K562 (cell line): ENCODE measurements around the gene SRMS. TPM values are rescaled to one million over a fixed set of nuclear protein-coding genes. Genes with fewer than 3 reads are reported as not detected.

Experiments
- ATAC-seq: fragments of 200-7000 bp; cut with Tn5 transposase; 3 replicates; pipeline ENCODE4 v1.9.1; 2020; ENCODE audit warnings: moderate library complexity
- BruUV-seq: library from RNA; stranded (reverse); fragments of 400-500 nt; replicated peaks from 2 replicates; lab custom pipeline; 2021; lab: Mats Ljungman, UMichigan
- CTCF ChIA-PET: fragments of 300-600 bp; formaldehyde crosslinking; extraction: SDS; loops from one replicate; lab custom pipeline; 2021; ENCODE audit warnings: low intra/inter-chr PET ratio; lab: Yijun Ruan, JAX
- POLR2A ChIA-PET: fragments of 300-600, 350-650 bp; sonication (Branson Sonifier 250); formaldehyde crosslinking; extraction: SDS; loops from one replicate; lab custom pipeline; 2021; ENCODE audit warnings: antibody characterized with exemption, inconsistent platforms; lab: Yijun Ruan, JAX
- DNase-seq, 4 experiments: peaks; one replicate each; pipeline versions ENCODE4 v3.0.0 to v3.0.0-alpha.2; 2011 to 2018; ENCODE audit warnings: low spot score in 3 of 4, mixed read lengths in 3 of 4; ENCODE audit errors: extremely low read depth in 1 of 4
- FAIRE-seq: peaks from 2 replicates; lab custom pipeline; 2011; peaks lifted over from hg19 to GRCh38; lab: Jason Lieb, UNC
- H2AFZ ChIP-seq: 2 replicates; pipeline ENCODE4 v1.6.0; 2011; ENCODE audit warnings: low read depth, low read length, control low read depth, inconsistent platforms
- H3K27ac ChIP-seq: fragments of 200-600 bp; 3 replicates; pipeline ENCODE4 v1.8.0; 2011; ENCODE audit warnings: low read depth, mild to moderate bottlenecking, control low read depth, inconsistent platforms, low read length, moderate library complexity, mixed read lengths; ENCODE audit errors: extremely low read depth
- H3K27me3 ChIP-seq, 2 experiments: fragments of 300-600 bp in 1 of 2; 2 replicates in 1 of 2; 3 replicates in 1 of 2; pipeline versions ENCODE4 v1.6.0 to v1.8.0; 2011; ENCODE audit warnings: inconsistent platforms in 2 of 2, low read length in 2 of 2, mild to moderate bottlenecking in 1 of 2, mixed read lengths in 1 of 2, moderate library complexity in 1 of 2; ENCODE audit not compliant: control insufficient read depth in 2 of 2, insufficient read depth in 2 of 2
- H3K36me3 ChIP-seq: fragments of 300-600 bp; 3 replicates; pipeline ENCODE4 v1.8.0; 2011; ENCODE audit warnings: mild to moderate bottlenecking, low read length, inconsistent platforms; ENCODE audit not compliant: control insufficient read depth, insufficient read depth
- H3K4me1 ChIP-seq, 2 experiments: fragments of 200-600 bp in 1 of 2; replicated peaks in 1 of 2; 2 replicates in 1 of 2; 3 replicates in 1 of 2; pipeline versions ENCODE4 v1.5.1 to v1.8.0; 2011; ENCODE audit warnings: inconsistent platforms in 2 of 2, low read length in 2 of 2, mild to moderate bottlenecking in 1 of 2, mixed read lengths in 1 of 2, moderate library complexity in 1 of 2; ENCODE audit not compliant: control insufficient read depth in 2 of 2, insufficient read depth in 2 of 2
- H3K4me2 ChIP-seq: 2 replicates; pipeline ENCODE4 v1.6.1; 2011; ENCODE audit warnings: low read length, control low read depth, inconsistent platforms, mixed read lengths; ENCODE audit not compliant: insufficient read depth
- H3K4me3 ChIP-seq: fragments of 200-600 bp; sonication (generic), shearing (Covaris generic); 2 replicates; pipeline ENCODE4 v1.5.1; 2016; ENCODE audit warnings: control low read depth, inconsistent platforms
- H3K79me2 ChIP-seq: fragments of 200-600 bp; 3 replicates; pipeline ENCODE4 v1.8.0; 2011; ENCODE audit warnings: low read length, inconsistent platforms; ENCODE audit not compliant: control insufficient read depth, insufficient read depth
- H3K9ac ChIP-seq, 2 experiments: 2 replicates each; pipeline versions ENCODE4 v1.6.0 to v1.6.1; 2011; ENCODE audit warnings: low read depth in 2 of 2, low read length in 2 of 2, control low read depth in 1 of 2, inconsistent platforms in 1 of 2, mild to moderate bottlenecking in 1 of 2, mixed read lengths in 1 of 2; ENCODE audit not compliant: insufficient read depth in 1 of 2
- H3K9me1 ChIP-seq: one replicate; pipeline ENCODE4 v1.6.0; 2011; ENCODE audit warnings: inconsistent platforms, mild to moderate bottlenecking, low read length, moderate library complexity; ENCODE audit not compliant: control insufficient read depth, insufficient read depth
- H3K9me3 ChIP-seq: replicated peaks from 2 replicates; pipeline ENCODE4 v1.5.1; 2011; ENCODE audit warnings: low read depth, low read length, inconsistent platforms; ENCODE audit not compliant: control insufficient read depth, insufficient read depth
- H4K20me1 ChIP-seq: replicated peaks from 2 replicates; pipeline ENCODE4 v1.6.1; 2011; ENCODE audit warnings: low read length, inconsistent platforms, mixed read lengths; ENCODE audit not compliant: control insufficient read depth, insufficient read depth
- NCOR1 ChIP-seq: fragments of 450-650 bp; IDR thresholded peaks from 2 replicates; pipeline ENCODE4 v1.6.1; 2016; ENCODE audit warnings: mild to moderate bottlenecking, moderate library complexity
- PHB ChIP-seq: fragments of 250-450 bp; sonication (Bioruptor Pico); IDR thresholded peaks from 2 replicates; pipeline ENCODE4 v1.5.0; 2021
- ZFP36 ChIP-seq: fragments of 150-350 bp; IDR thresholded peaks from 2 replicates; pipeline ENCODE4 v1.6.1; 2018; ENCODE audit warnings: low read length, low read depth; ENCODE audit not compliant: partially characterized antibody
- ZNF121 ChIP-seq: sonication (generic); formaldehyde crosslinking; conservative IDR thresholded peaks from 2 replicates; pipeline ENCODE4 v1.8.0; 2022; ENCODE audit warnings: missing genetic modification reagents
- WGBS: fragments of 100-300 bp; shearing (Covaris generic); methylation state at CpG from one replicate; pipeline ENCODE4 v1.1.6; 2016; ENCODE audit warnings: low coverage, mixed read lengths; ENCODE audit not compliant: insufficient coverage; ENCODE audit errors: missing lambda C conversion rate; 5-methylcytosine and 5-hydroxymethylcytosine counted together
- in situ Hi-C: fragments of 300-500 bp; cut with MboI; formaldehyde crosslinking; loops from 4 replicates; pipeline ENCODE4 v1.15.0; 2018; ENCODE audit warnings: inconsistent platforms, mixed read lengths
- intact Hi-C: fragments of 100-400 bp; cut with micrococcal nuclease; formaldehyde crosslinking; loops from 2 replicates; pipeline ENCODE4 v1.14.2; 2022
- polyA plus RNA-seq, 8 experiments: library from polyadenylated mRNA; depleted of rRNA in 4 of 8; stranded (reverse) in 5 of 8; unstranded in 3 of 8; fragments of >200 nt; fragmentation: Nextera tagmentation in 2 of 8; fragmentation: Illumina TruSeq in 1 of 8; extraction: Ambion mirVana in 2 of 8; extraction: Trizol in 1 of 8; gene quantifications; 2 replicates each; pipeline versions ENCODE4 v1.2.1 to v1.2.3, GENCODE V29; 2011 to 2014; ENCODE audit warnings: inconsistent platforms in 1 of 8, missing spikeins in 1 of 8
- total RNA-seq, 7 experiments: library from RNA; depleted of rRNA in 6 of 7; stranded (reverse); fragments of >200 nt in 6 of 7; fragmentation: Illumina TruSeq in 2 of 7; extraction: Trizol in 2 of 7; gene quantifications; 2 replicates each; pipeline versions ENCODE4 v1.2.1 to v1.2.3, GENCODE V29; 2011 to 2021; ENCODE audit warnings: low replicate concordance in 1 of 7
- TF ChIP-seq, protein P1 (sequence below): fragments of 450-650 bp; formaldehyde crosslinking; IDR thresholded peaks from 2 replicates; pipeline ENCODE4 v1.4.0; 2020; ENCODE audit warnings: mild to moderate bottlenecking, mixed read lengths
- TF ChIP-seq, protein P2 (sequence below), 2 experiments: fragments of 450-650 bp; IDR thresholded peaks; 2 replicates each; pipeline ENCODE4 v1.6.1; 2018; ENCODE audit warnings: mild to moderate bottlenecking in 2 of 2, low read depth in 1 of 2; ENCODE audit not compliant: partially characterized antibody in 2 of 2
- TF ChIP-seq, protein P3 (sequence below): fragments of 450-650 bp; IDR thresholded peaks from 2 replicates; pipeline ENCODE4 v1.6.1; 2017; ENCODE audit warnings: antibody characterized with exemption, mild to moderate bottlenecking

SRMS gene
- total and polyA plus RNA-seq, 9 of the 15 experiments (the other 6 are each of a cell fraction or from before 2014, with no cell fraction given) = 0.07 TPM; not detected in 8

DNA sequence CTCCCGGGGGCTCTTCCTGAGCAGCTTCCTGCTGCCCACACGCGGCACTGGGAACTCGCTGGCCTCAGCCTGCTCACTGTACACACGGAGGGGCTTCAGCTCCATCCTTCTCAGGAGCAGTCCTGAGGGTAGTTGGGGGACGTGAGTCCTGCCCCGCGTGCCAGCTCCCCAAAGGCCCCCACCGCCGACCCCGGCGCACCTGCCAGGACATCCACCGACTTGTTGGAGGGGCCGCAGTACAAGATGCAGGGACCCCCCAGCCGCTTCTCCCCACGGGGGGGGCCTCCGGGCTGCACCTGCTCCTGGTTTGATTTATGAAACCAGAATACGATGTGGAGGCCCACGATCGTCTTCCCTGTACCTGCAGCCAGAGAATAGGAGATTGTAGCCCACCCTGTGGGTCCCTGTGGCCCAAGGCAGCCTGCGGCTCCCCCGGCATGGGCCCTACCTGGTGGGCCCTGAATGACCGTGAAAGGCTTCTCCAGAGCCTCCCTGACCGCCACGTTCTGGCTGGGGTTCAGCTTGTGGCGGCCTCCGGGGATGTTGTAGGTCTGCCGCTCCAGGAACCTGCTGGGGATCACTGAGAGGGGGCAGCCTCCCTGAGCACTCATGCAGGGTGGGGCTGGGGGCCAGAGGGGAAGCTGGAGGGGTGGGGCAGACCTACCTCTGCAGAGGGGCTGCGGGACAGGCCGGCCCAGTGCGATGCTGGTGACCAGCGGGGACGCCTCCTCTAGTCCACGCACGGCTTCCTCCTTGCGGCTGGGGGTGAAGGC, 14.3 kb upstream of the SRMS start (continued):
- TF ChIP-seq, protein P1, sequence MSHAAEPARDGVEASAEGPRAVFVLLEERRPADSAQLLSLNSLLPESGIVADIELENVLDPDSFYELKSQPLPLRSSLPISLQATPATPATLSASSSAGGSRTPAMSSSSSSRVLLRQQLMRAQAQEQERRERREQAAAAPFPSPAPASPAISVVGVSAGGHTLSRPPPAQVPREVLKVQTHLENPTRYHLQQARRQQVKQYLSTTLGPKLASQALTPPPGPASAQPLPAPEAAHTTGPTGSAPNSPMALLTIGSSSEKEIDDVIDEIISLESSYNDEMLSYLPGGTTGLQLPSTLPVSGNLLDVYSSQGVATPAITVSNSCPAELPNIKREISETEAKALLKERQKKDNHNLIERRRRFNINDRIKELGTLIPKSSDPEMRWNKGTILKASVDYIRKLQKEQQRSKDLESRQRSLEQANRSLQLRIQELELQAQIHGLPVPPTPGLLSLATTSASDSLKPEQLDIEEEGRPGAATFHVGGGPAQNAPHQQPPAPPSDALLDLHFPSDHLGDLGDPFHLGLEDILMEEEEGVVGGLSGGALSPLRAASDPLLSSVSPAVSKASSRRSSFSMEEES = no peak

DNA sequence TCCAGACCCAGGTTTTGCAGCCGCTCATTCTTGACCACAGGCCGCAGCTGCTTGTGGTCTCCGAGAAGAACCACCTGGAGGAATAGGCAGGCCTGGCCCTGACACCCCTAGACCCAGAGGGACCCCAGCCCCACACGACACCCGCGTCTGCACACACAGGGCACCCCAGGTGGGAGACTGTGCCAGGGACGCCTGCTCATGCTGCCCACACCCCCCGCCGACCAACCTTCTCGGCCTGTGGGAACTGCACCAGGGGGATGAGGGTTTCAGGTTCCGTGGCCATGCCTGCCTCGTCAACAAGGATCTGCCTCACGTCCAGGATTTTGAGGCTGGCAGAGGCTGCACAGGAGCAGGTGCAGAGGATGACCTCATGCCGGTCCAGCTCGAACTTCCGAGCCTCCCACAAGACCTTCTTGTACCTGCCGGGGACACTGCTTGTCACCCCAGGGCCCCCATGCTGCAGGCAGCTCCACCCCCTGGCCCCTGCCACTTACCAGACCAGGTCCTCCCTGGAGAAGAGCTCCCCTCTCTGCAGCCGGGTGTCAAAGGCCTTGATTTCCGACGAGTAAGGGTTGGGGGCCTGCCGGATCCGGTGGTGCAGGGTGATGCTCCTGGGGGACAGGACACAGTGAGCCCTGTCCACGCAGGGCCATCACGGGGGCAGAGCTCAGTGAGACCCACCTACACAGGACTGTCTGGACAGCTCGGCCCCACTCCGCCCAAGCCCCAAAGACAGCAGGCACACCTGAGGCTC, 13.5 kb upstream of the SRMS start:
- Histone ChIP-seq H3K9me3 (no peaks in the 10 kb centered on the region), H3K9me1 (no peaks in the 10 kb centered on the region), H3K4me3 (no peak overlapping the region), H3K4me2 (no peak overlapping the region), H3K27ac (no peak overlapping the region), H2AFZ (no peak overlapping the region), H3K27me3 (peaks cover 0 to 23% of the 10 kb centered on the region in 2 experiments; a peak in 2 of 5 replicates), H3K36me3 (no peaks in the 10 kb centered on the region), H4K20me1 (no peaks in the 10 kb centered on the region), H3K79me2 (no peaks in the 10 kb centered on the region), H3K4me1 (peaks cover 0 to 84% of the 10 kb centered on the region in 2 experiments; a peak in 2 of 5 replicates), H3K9ac (peak overlapping the region in 1 of 2 experiments; percentile 64; a peak in 2 of 4 replicates)
- intact Hi-C loops = no loop called here
- CTCF ChIA-PET = no interaction called here
- FAIRE-seq = no peak
- no TSS peak for BruUV-seq
- WGBS = 81% methylated on average over 13 of the region's 26 CpGs
- no peak for DNase-seq
- in situ Hi-C loops = no loop called here
- no peak for ATAC-seq
- POLR2A ChIA-PET = interaction anchor here (0.6 to 0.8 kb wide), 3 partner anchors 9 to 305 kb away, joined by 3 to 5 read pairs (median 4); partner anchors contain the start of gene TPD52L2
- no peak for TF ChIP-seq ZFP36
- TF ChIP-seq NCOR1 = no peak
- no peak for TF ChIP-seq PHB (CRISPR knock-in tag)
- TF ChIP-seq, protein P2, sequence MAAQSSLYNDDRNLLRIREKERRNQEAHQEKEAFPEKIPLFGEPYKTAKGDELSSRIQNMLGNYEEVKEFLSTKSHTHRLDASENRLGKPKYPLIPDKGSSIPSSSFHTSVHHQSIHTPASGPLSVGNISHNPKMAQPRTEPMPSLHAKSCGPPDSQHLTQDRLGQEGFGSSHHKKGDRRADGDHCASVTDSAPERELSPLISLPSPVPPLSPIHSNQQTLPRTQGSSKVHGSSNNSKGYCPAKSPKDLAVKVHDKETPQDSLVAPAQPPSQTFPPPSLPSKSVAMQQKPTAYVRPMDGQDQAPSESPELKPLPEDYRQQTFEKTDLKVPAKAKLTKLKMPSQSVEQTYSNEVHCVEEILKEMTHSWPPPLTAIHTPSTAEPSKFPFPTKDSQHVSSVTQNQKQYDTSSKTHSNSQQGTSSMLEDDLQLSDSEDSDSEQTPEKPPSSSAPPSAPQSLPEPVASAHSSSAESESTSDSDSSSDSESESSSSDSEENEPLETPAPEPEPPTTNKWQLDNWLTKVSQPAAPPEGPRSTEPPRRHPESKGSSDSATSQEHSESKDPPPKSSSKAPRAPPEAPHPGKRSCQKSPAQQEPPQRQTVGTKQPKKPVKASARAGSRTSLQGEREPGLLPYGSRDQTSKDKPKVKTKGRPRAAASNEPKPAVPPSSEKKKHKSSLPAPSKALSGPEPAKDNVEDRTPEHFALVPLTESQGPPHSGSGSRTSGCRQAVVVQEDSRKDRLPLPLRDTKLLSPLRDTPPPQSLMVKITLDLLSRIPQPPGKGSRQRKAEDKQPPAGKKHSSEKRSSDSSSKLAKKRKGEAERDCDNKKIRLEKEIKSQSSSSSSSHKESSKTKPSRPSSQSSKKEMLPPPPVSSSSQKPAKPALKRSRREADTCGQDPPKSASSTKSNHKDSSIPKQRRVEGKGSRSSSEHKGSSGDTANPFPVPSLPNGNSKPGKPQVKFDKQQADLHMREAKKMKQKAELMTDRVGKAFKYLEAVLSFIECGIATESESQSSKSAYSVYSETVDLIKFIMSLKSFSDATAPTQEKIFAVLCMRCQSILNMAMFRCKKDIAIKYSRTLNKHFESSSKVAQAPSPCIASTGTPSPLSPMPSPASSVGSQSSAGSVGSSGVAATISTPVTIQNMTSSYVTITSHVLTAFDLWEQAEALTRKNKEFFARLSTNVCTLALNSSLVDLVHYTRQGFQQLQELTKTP (IDR thresholded peaks at IDR 0.05; ENCODE audit: low read depth in 1 of 2, partially characterized antibody in 2 of 2) = no peak
- TF ChIP-seq, protein P3, sequence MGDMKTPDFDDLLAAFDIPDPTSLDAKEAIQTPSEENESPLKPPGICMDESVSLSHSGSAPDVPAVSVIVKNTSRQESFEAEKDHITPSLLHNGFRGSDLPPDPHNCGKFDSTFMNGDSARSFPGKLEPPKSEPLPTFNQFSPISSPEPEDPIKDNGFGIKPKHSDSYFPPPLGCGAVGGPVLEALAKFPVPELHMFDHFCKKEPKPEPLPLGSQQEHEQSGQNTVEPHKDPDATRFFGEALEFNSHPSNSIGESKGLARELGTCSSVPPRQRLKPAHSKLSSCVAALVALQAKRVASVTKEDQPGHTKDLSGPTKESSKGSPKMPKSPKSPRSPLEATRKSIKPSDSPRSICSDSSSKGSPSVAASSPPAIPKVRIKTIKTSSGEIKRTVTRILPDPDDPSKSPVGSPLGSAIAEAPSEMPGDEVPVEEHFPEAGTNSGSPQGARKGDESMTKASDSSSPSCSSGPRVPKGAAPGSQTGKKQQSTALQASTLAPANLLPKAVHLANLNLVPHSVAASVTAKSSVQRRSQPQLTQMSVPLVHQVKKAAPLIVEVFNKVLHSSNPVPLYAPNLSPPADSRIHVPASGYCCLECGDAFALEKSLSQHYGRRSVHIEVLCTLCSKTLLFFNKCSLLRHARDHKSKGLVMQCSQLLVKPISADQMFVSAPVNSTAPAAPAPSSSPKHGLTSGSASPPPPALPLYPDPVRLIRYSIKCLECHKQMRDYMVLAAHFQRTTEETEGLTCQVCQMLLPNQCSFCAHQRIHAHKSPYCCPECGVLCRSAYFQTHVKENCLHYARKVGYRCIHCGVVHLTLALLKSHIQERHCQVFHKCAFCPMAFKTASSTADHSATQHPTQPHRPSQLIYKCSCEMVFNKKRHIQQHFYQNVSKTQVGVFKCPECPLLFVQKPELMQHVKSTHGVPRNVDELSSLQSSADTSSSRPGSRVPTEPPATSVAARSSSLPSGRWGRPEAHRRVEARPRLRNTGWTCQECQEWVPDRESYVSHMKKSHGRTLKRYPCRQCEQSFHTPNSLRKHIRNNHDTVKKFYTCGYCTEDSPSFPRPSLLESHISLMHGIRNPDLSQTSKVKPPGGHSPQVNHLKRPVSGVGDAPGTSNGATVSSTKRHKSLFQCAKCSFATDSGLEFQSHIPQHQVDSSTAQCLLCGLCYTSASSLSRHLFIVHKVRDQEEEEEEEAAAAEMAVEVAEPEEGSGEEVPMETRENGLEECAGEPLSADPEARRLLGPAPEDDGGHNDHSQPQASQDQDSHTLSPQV = no peak
- no peak for TF ChIP-seq ZNF121
